Neural crest cell (in vitro differentiated cells): ENCODE results near the gene FKBP4. TPM values are rescaled to one million over a fixed set of nuclear protein-coding genes. Genes with fewer than 3 reads are reported as not detected.

ENCODE experiments used
- DNase-seq: peaks from one replicate; pipeline ENCODE4 v3.0.0; 2021; ENCODE audit warnings: low read depth, mixed read lengths, low spot score
- H3K27ac Mint-ChIP-seq: one replicate; pipeline ENCODE4 v1.8.0; 2021; ENCODE audit warnings: mild to moderate bottlenecking, mixed read lengths; ENCODE audit not compliant: unreplicated experiment
- H3K27me3 Mint-ChIP-seq: 2 replicates; pipeline ENCODE4 v1.8.0; 2021; ENCODE audit warnings: low read depth, mild to moderate bottlenecking, mixed read lengths
- H3K36me3 Mint-ChIP-seq: 2 replicates; pipeline ENCODE4 v1.8.0; 2021; ENCODE audit warnings: low read depth, mild to moderate bottlenecking, mixed read lengths
- H3K4me1 Mint-ChIP-seq: 2 replicates; pipeline ENCODE4 v1.8.0; 2021; ENCODE audit warnings: mixed read lengths
- H3K4me3 Mint-ChIP-seq: one replicate; pipeline ENCODE4 v1.8.0; 2021; ENCODE audit warnings: mild to moderate bottlenecking, mixed read lengths
- H3K9me3 Mint-ChIP-seq: 2 replicates; pipeline ENCODE4 v1.8.0; 2021; ENCODE audit warnings: mixed read lengths
- total RNA-seq: library from RNA; stranded (reverse); gene quantifications from 2 replicates; pipeline ENCODE4 v1.2.1, GENCODE V29; 2021
- TF ChIP-seq, protein P1 (sequence below): fragments of 200-600 bp; sonication (generic); conservative IDR thresholded peaks from 2 replicates; pipeline ENCODE4 v1.5.0; 2021; ENCODE audit warnings: antibody characterized with exemption, mild to moderate bottlenecking

The FKBP4 gene
- total RNA-seq, 1 donor from 2014 or later: 102 TPM

DNA sequence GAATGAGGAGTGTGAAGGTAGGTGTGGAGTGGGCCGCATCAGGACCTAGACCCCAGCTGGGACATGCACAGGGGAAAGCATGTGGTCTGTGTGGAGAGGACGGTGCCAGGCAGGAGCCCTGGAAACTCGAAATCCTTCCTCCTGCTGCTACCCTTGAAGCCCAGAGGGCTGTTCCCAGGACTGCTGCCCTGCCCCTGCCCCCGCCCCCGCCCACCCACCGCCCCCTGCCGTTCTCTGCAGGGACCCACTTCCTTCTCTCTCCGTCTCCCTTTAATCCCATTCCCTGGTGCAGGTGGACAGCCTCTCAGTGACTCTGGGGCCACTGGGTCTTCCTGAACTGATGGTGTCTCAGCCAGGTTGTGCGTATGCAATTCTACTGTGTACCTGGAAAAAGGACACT, 25.7 kb downstream of the FKBP4 start:
- Mint-ChIP-seq H3K4me3 (no peak overlapping the region), H3K27ac (no peak overlapping the region)
- no peak for DNase-seq

DNA sequence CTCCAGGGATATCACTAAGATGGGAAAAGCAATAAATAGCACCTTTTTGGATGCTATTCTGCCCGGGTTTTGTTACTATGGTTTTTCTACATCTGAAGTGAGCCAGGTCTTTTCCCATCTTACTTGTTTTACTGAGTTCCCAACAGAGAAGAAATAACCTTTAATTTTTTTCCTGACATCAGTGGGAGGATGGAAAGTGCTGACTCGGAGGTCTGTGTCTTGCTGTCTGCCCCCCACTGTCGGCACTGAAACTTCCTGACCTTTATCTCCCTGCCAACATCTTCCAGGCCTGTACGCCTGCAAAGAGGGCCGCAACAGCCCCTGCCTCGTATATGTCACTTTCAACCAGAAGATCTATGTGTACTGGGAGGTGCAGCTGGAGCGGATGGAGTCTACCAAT, 28.7 kb downstream of the FKBP4 start:
- Mint-ChIP-seq H3K4me1 (peaks cover 19% of the 10 kb centered on the region), H3K27me3 (no peaks in the 10 kb centered on the region), H3K4me3 (no peak overlapping the region), H3K27ac (no peak overlapping the region), H3K36me3 (peaks cover 11% of the 10 kb centered on the region), H3K9me3 (no peaks in the 10 kb centered on the region)
- DNase-seq: no peak
- TF ChIP-seq, protein P1, sequence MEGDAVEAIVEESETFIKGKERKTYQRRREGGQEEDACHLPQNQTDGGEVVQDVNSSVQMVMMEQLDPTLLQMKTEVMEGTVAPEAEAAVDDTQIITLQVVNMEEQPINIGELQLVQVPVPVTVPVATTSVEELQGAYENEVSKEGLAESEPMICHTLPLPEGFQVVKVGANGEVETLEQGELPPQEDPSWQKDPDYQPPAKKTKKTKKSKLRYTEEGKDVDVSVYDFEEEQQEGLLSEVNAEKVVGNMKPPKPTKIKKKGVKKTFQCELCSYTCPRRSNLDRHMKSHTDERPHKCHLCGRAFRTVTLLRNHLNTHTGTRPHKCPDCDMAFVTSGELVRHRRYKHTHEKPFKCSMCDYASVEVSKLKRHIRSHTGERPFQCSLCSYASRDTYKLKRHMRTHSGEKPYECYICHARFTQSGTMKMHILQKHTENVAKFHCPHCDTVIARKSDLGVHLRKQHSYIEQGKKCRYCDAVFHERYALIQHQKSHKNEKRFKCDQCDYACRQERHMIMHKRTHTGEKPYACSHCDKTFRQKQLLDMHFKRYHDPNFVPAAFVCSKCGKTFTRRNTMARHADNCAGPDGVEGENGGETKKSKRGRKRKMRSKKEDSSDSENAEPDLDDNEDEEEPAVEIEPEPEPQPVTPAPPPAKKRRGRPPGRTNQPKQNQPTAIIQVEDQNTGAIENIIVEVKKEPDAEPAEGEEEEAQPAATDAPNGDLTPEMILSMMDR: no peak

More for the DNA sequence above, 25.7 kb downstream of the FKBP4 start:
- Mint-ChIP-seq H3K9me3 (no peaks in the 10 kb centered on the region), H3K4me1 (peaks cover 12% of the 10 kb centered on the region), H3K36me3 (peaks cover 12% of the 10 kb centered on the region), H3K27me3 (no peaks in the 10 kb centered on the region)
- TF ChIP-seq, protein P1: no peak

DNA sequence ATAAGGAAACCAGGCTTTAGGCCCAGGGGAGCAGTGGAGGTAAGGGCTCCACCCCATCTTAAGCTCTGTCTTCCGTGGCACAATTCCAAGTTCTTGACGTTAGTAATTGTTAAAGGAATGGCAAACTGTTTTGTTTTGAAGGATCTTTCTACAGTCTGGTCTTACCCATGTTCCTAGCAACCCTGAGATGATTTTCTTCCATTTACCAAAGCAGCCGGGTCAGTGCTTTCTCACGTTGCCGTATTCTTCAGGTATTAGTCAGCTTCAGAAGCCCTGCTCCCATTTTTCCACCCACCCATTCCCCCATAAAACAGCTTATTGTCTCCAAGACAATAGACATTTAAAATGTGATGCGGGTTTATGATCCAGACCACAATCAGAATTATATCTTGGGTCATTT, 29.8 kb downstream of the FKBP4 start:
- no peak overlapping the region for H3K4me3 Mint-ChIP-seq
- no peak for DNase-seq
- no peak overlapping the region for H3K27ac Mint-ChIP-seq
- no peaks in the 10 kb centered on the region for H3K9me3 Mint-ChIP-seq
- H3K36me3 Mint-ChIP-seq: peaks cover 13% of the 10 kb centered on the region
- peaks cover 19% of the 10 kb centered on the region for H3K4me1 Mint-ChIP-seq
- no peaks in the 10 kb centered on the region for H3K27me3 Mint-ChIP-seq
- TF ChIP-seq, protein P1: no peak

DNA sequence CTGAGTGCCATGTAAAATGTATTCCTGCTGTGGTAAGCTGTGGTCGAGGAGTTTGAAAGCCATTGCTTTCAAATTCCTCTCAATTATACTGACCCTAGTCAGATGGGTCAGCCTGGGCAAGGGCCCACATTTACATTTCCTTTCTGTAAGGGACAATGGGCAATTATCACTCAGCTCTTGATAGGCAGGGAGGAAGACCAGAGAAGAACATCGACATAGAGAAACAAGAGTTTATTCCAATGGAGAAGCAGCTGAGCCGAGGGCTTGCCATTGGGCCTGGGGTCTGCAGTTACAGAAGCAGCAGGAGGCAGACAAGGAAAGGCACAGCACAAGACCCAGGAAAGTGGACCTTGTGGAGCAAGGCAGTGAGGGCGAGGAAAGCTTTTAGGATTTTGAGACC, 30.4 kb downstream of the FKBP4 start:
- TF ChIP-seq, protein P1: no peak
- no peak for DNase-seq

DNA sequence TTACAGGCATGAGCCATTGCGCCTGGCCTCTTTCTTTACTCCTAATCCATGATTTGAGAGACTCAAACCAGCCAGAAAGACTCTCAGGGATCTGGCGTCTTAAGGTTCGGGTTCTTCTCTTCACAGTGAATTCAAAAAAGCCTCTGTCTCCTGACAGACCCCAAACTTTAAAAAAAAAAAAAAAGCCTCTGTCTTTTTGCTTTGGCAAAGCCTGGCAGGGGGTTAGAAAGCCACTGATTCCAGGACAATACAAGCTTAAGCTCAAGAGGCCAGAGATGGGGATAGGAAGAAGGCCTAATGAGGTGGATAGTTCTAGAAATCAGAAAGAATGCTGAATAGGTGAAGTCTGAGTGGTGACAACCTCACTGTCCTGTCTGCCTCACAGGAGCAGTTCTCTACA, 31.3 kb downstream of the FKBP4 start:
- Mint-ChIP-seq H3K27ac (no peak overlapping the region), H3K4me1 (peaks cover 19% of the 10 kb centered on the region), H3K36me3 (peaks cover 17% of the 10 kb centered on the region), H3K4me3 (no peak overlapping the region), H3K27me3 (no peaks in the 10 kb centered on the region), H3K9me3 (no peaks in the 10 kb centered on the region)
- TF ChIP-seq, protein P1: no peak
- no peak for DNase-seq

More for the DNA sequence above, 30.4 kb downstream of the FKBP4 start:
- H3K4me1 Mint-ChIP-seq: peaks cover 19% of the 10 kb centered on the region
- H3K27ac Mint-ChIP-seq: peak overlapping the region; percentile 78
- H3K9me3 Mint-ChIP-seq: no peaks in the 10 kb centered on the region
- no peaks in the 10 kb centered on the region for H3K27me3 Mint-ChIP-seq
- H3K36me3 Mint-ChIP-seq: peaks cover 14% of the 10 kb centered on the region
- peak overlapping the region; percentile 1 for H3K4me3 Mint-ChIP-seq
